ENCODE results near the gene GJD2. TPM values are rescaled to one million over a fixed set of nuclear protein-coding genes. Genes with fewer than 3 reads are reported as not detected.

GJD2 gene
- total RNA-seq, 4 donors from 2014 or later = not detected

- TF ChIP-seq CTCF (IDR thresholded peaks at IDR 0.05) (no peak), POLR2A (IDR thresholded peaks at IDR 0.05) (no peak)
- 58 to 66% methylated on average over 2 of the region's 2 CpGs for WGBS, 2 donors
- peaks cover 0 to 9% (median 0%) of the 10 kb centered on the region in 4 donors for H3K27me3 ChIP-seq
- H3K9me3 ChIP-seq = no peaks in the 10 kb centered on the region
- no peak overlapping the region for H3K27ac ChIP-seq
- H3K4me1 ChIP-seq = no peaks in the 10 kb centered on the region
- intact Hi-C loops (cut with DNase I) = no loop called here
- no peak overlapping the region for H3K4me3 ChIP-seq
- H3K36me3 ChIP-seq = no peaks in the 10 kb centered on the region
- no peak for DNase-seq
Observed at GRCh38 chr15:34786206-34786605, 31.4 kb upstream of the GJD2 start.

GRCh38 chr15:34783991-34784390 lies 29.2 kb upstream of the GJD2 start:
- Histone ChIP-seq H3K27me3 (peaks cover 0 to 6% (median 0%) of the 10 kb centered on the region in 4 donors), H3K36me3 (no peaks in the 10 kb centered on the region), H3K9me3 (no peaks in the 10 kb centered on the region), H3K4me3 (no peak overlapping the region), H3K4me1 (no peaks in the 10 kb centered on the region), H3K27ac (no peak overlapping the region)
- no peak for DNase-seq
- intact Hi-C loops (cut with DNase I) = no loop called here
- no peak for TF ChIP-seq CTCF (IDR thresholded peaks at IDR 0.05)
- TF ChIP-seq POLR2A (IDR thresholded peaks at IDR 0.05) = no peak

GRCh38 chr15:34783431-34783830 lies 28.6 kb upstream of the GJD2 start:
- intact Hi-C loops (cut with DNase I) = no loop called here
- H3K27ac ChIP-seq = no peak overlapping the region
- DNase-seq = no peak
- no peaks in the 10 kb centered on the region for H3K9me3 ChIP-seq
- no peaks in the 10 kb centered on the region for H3K4me1 ChIP-seq
- no peak overlapping the region for H3K4me3 ChIP-seq
- 84 to 96% methylated on average over 2 of the region's 2 CpGs for WGBS, 2 donors
- H3K36me3 ChIP-seq = no peaks in the 10 kb centered on the region
- peaks cover 0 to 6% (median 0%) of the 10 kb centered on the region in 4 donors for H3K27me3 ChIP-seq
- TF ChIP-seq CTCF (IDR thresholded peaks at IDR 0.05) (no peak), POLR2A (IDR thresholded peaks at IDR 0.05) (no peak)

- intact Hi-C loops (cut with DNase I) = no loop called here
- H3K36me3 ChIP-seq = no peaks in the 10 kb centered on the region
- H3K27me3 ChIP-seq = peaks cover 0 to 6% (median 0%) of the 10 kb centered on the region in 4 donors
- no peak overlapping the region for H3K27ac ChIP-seq
- 65 to 72% methylated on average over 3 of the region's 3 CpGs for WGBS, 2 donors
- no peak for TF ChIP-seq POLR2A (IDR thresholded peaks at IDR 0.05)
- no peak for TF ChIP-seq CTCF (IDR thresholded peaks at IDR 0.05)
- no peak for DNase-seq
- H3K4me1 ChIP-seq = no peaks in the 10 kb centered on the region
- H3K9me3 ChIP-seq = no peaks in the 10 kb centered on the region
- H3K4me3 ChIP-seq = no peak overlapping the region
Observed at GRCh38 chr15:34782901-34783300, 28.1 kb upstream of the GJD2 start.

- no peak overlapping the region for H3K27ac ChIP-seq
- peaks cover 0 to 6% (median 0%) of the 10 kb centered on the region in 4 donors for H3K27me3 ChIP-seq
- no peaks in the 10 kb centered on the region for H3K9me3 ChIP-seq
- no peak for TF ChIP-seq POLR2A (IDR thresholded peaks at IDR 0.05)
- no peaks in the 10 kb centered on the region for H3K4me1 ChIP-seq
- no peak for DNase-seq
- H3K4me3 ChIP-seq = no peak overlapping the region
- H3K36me3 ChIP-seq = no peaks in the 10 kb centered on the region
- intact Hi-C loops (cut with DNase I) = no loop called here
- WGBS, 2 donors = 62 to 71% methylated on average over 2 of the region's 2 CpGs
Observed at GRCh38 chr15:34780725-34781124, 25.9 kb upstream of the GJD2 start.

GRCh38 chr15:34776606-34777105 lies 21.9 kb upstream of the GJD2 start:
- WGBS, 2 donors = 61 to 73% methylated on average over 2 of the region's 2 CpGs
- DNase-seq = no peak
- no peak overlapping the region for H3K27ac ChIP-seq

More at GRCh38 chr15:34776606-34777105, 21.9 kb upstream of the GJD2 start:
- Histone ChIP-seq H3K27me3 (peaks cover 0 to 7% (median 0%) of the 10 kb centered on the region in 4 donors), H3K4me3 (no peak overlapping the region), H3K36me3 (no peaks in the 10 kb centered on the region), H3K9me3 (no peaks in the 10 kb centered on the region), H3K4me1 (no peaks in the 10 kb centered on the region)
- TF ChIP-seq CTCF (IDR thresholded peaks at IDR 0.05) = no peak
- TF ChIP-seq POLR2A (IDR thresholded peaks at IDR 0.05) = no peak
- intact Hi-C loops (cut with DNase I) = no loop called here
